ENCODE data around the gene FRS2. TPM values are rescaled to one million over a fixed set of nuclear protein-coding genes. Genes with fewer than 3 reads are reported as not detected.

The FRS2 gene
- total RNA-seq, 4 donors from 2014 or later, result 39.9 to 70.6 (median 59.1) TPM

DNA sequence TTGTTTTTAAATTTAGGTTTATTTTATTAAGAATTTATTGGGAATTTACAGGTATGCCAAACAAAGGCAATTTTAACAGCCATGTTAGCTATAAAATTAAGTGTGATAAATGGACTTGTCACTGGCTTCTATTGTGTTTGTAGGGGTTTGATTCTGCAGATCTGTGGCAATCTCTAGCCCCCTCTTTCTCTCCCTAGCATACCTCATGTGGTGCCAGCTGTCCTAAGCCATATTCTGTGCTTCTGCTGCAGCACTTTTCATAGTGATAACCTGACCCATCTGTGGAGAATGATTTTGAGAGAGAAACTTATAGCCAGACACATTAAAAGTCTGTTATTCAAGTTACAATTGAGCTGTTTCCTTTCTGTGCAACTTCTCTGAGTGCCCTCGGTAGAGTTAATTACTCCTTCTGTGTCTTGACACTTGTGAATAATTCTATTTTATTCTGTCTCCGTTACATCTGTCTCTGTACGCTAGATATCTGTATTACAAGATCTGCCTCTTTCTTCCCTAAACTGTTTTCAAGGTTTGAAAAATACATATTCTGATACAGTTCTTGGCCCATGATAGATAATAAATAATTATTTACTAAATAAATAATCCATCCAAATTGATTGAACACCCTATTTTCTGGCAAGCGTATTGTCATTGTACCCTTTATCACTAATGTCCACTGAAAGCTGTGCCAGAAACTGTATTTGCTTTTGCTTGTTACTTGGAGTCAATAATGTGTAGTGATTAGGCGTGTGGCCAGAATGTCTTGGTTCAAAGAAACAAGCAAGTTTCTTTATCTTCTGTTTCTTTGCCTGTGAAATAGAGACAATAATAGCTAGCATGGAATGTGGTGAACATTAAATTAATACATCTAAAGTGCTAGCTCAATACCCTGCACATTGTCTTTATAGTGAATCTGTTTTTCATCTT is 40.0 kb downstream of the FRS2 start:
- Histone ChIP-seq H3K4me3 (no peak overlapping the region), H3K4me1 (peaks cover 0 to 95% (median 11%) of the 10 kb centered on the region in 3 donors), H3K9me3 (no peaks in the 10 kb centered on the region), H3K27ac (no peak overlapping the region), H3K27me3 (no peaks in the 10 kb centered on the region), H3K36me3 (no peaks in the 10 kb centered on the region)
- 46 to 54% methylated on average over 5 of the region's 5 CpGs for WGBS, 2 donors (ENCODE audit: low coverage in 1 of 2)
- no peak for TF ChIP-seq POLR2A (IDR thresholded peaks at IDR 0.05)
- TF ChIP-seq EP300 (IDR thresholded peaks at IDR 0.05), result no peak
- TF ChIP-seq POLR2AphosphoS5 (IDR thresholded peaks at IDR 0.05), result no peak
- TF ChIP-seq, protein P1, sequence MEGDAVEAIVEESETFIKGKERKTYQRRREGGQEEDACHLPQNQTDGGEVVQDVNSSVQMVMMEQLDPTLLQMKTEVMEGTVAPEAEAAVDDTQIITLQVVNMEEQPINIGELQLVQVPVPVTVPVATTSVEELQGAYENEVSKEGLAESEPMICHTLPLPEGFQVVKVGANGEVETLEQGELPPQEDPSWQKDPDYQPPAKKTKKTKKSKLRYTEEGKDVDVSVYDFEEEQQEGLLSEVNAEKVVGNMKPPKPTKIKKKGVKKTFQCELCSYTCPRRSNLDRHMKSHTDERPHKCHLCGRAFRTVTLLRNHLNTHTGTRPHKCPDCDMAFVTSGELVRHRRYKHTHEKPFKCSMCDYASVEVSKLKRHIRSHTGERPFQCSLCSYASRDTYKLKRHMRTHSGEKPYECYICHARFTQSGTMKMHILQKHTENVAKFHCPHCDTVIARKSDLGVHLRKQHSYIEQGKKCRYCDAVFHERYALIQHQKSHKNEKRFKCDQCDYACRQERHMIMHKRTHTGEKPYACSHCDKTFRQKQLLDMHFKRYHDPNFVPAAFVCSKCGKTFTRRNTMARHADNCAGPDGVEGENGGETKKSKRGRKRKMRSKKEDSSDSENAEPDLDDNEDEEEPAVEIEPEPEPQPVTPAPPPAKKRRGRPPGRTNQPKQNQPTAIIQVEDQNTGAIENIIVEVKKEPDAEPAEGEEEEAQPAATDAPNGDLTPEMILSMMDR (IDR thresholded peaks at IDR 0.05), result no peak
- no peak for ATAC-seq

DNA sequence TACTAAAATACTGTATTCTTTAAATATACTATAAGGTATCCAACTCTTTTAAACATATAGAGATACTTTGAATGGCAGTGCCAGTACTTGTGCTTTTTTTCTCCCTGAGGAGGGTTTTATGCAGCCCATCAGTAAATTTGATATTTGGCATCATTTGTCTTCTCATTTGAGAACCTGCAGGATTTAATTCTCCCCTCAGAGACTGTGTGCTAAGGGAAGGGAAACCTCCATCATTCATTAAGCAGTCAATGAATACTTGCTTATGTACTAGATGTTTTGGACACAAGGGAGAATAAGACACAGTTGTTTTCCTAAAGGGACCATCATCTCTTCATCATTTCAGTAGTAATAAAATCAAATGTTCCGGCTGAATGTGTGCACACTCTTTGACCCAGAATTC is 40.8 kb downstream of the FRS2 start:
- Histone ChIP-seq H3K36me3 (no peaks in the 10 kb centered on the region), H3K4me3 (no peak overlapping the region), H3K4me1 (peaks cover 6 to 95% (median 12%) of the 10 kb centered on the region in 3 donors), H3K27me3 (no peaks in the 10 kb centered on the region), H3K27ac (no peak overlapping the region), H3K9me3 (no peaks in the 10 kb centered on the region)
- TF ChIP-seq EP300 (IDR thresholded peaks at IDR 0.05), result no peak
- no peak for TF ChIP-seq POLR2A (IDR thresholded peaks at IDR 0.05)
- TF ChIP-seq, protein P1 (IDR thresholded peaks at IDR 0.05), result no peak
- TF ChIP-seq POLR2AphosphoS5 (IDR thresholded peaks at IDR 0.05), result no peak
- ATAC-seq, result no peak
- 100% methylated on average over 1 of the region's 1 CpG for WGBS, 2 donors (ENCODE audit: low coverage in 1 of 2)

DNA sequence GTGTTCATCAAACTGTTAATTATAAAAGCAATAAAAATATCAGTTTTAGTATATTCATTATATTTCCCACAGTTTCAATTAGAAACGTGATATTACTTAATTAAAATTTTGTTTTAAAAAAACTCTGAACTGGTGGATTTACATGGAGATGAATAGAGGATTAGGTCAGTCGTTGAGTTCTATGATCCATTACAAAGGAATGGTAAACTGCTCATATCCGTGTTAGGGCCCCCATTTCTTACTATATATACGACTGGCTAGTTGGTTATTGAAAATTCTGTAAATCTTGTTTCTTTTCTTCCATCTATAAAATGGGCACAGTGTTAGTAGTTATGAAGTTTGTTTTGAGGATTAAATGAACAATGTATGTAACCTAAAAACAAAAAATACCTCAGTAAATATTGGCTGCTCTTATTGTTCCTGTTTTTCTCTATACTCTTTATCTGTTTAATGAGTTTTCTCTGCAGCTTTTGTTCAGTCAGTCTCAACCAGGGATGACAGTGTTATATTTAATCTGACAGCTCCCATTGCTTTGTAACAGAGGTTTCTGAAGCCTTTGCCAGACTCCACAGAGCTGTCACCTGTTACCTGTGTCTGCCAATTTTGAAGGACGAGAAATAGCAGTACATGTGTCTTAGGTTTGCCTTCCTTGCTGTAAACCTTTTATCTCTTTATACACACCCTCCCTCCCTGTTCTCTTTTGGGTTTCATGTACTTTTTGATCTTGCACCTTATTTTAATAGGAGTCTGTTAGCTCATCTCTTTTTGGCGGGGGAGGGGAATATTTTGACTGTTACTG is 41.5 kb downstream of the FRS2 start:
- H3K9me3 ChIP-seq, result no peaks in the 10 kb centered on the region
- no peaks in the 10 kb centered on the region for H3K27me3 ChIP-seq
- 55 to 65% methylated on average over 5 to 6 of the region's 6 CpGs for WGBS, 2 donors (ENCODE audit: low coverage in 1 of 2)
- no peaks in the 10 kb centered on the region for H3K36me3 ChIP-seq
- no peak for TF ChIP-seq POLR2A (IDR thresholded peaks at IDR 0.05)
- TF ChIP-seq, protein P1 (IDR thresholded peaks at IDR 0.05), result no peak
- no peak for TF ChIP-seq EP300 (IDR thresholded peaks at IDR 0.05)
- no peak for TF ChIP-seq POLR2AphosphoS5 (IDR thresholded peaks at IDR 0.05)
- no peak overlapping the region for H3K4me3 ChIP-seq
- H3K27ac ChIP-seq, result no peak overlapping the region
- H3K4me1 ChIP-seq, result peaks cover 6 to 98% (median 12%) of the 10 kb centered on the region in 3 donors
- no peak for ATAC-seq

DNA sequence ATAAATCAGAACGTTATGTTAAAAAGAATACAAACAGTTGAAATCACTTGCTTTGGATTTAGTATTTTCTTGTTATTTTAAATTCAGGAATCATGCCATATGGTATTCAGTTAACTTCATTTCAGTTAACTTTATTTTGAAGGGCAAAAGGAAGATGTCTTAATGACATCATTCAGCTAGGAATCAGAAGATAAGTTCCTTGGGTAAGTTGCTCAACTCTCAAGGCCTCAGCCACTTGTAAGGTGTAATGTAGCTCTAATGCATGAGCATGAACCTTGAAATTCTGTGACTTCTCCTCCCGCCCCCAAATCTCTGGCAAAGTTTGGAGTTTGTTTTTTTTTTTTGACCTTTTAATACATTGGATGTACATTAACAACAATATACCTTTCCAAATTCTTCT is 42.6 kb downstream of the FRS2 start:
- Histone ChIP-seq H3K4me3 (no peak overlapping the region), H3K36me3 (no peaks in the 10 kb centered on the region), H3K9me3 (no peaks in the 10 kb centered on the region), H3K27me3 (no peaks in the 10 kb centered on the region), H3K4me1 (peaks cover 6 to 92% (median 12%) of the 10 kb centered on the region in 3 donors), H3K27ac (no peak overlapping the region)
- TF ChIP-seq POLR2A (IDR thresholded peaks at IDR 0.05), result no peak
- no peak for TF ChIP-seq EP300 (IDR thresholded peaks at IDR 0.05)
- TF ChIP-seq, protein P1 (IDR thresholded peaks at IDR 0.05), result no peak
- TF ChIP-seq POLR2AphosphoS5 (IDR thresholded peaks at IDR 0.05), result no peak
- WGBS, 2 donors (ENCODE audit: low coverage in 1 of 2), result 69 to 75% methylated on average over 2 of the region's 2 CpGs
- no peak for ATAC-seq

Data from gastroesophageal sphincter (tissue), 4 donors.